WI38 (cell line): Measurements from ENCODE around the gene PTPRR.

Experiments
- H3K4me3 ChIP-seq: 2 replicates; pipeline ENCODE4 v1.5.1; 2011; ENCODE audit warnings: low read depth, mild to moderate bottlenecking, control low read depth, low read length
- TF ChIP-seq, protein P1 (sequence below): IDR thresholded peaks from 2 replicates; pipeline ENCODE4 v1.5.1; 2012; ENCODE audit warnings: low read depth, mild to moderate bottlenecking, control low read depth, low read length

The PTPRR gene

DNA sequence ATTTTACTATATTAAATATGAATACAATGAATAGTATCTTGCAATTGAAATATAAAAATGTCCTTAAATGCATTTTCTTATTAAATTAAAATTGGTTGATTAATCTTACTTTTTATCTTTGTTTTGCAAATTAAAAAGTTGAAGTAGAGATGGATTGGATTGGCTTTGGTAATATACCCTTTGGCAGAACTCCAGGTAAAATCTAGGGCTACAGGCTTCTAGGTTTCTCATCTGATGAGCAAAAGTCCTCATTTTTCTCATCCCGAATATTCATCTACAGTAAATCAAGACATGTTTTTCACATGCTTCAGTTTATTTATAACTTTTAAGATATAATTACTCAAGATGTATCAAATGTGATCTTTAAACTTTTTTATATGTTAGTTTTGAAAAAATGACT, 2.2 kb downstream of the PTPRR start:
- TF ChIP-seq, protein P1, sequence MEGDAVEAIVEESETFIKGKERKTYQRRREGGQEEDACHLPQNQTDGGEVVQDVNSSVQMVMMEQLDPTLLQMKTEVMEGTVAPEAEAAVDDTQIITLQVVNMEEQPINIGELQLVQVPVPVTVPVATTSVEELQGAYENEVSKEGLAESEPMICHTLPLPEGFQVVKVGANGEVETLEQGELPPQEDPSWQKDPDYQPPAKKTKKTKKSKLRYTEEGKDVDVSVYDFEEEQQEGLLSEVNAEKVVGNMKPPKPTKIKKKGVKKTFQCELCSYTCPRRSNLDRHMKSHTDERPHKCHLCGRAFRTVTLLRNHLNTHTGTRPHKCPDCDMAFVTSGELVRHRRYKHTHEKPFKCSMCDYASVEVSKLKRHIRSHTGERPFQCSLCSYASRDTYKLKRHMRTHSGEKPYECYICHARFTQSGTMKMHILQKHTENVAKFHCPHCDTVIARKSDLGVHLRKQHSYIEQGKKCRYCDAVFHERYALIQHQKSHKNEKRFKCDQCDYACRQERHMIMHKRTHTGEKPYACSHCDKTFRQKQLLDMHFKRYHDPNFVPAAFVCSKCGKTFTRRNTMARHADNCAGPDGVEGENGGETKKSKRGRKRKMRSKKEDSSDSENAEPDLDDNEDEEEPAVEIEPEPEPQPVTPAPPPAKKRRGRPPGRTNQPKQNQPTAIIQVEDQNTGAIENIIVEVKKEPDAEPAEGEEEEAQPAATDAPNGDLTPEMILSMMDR: no peak

DNA sequence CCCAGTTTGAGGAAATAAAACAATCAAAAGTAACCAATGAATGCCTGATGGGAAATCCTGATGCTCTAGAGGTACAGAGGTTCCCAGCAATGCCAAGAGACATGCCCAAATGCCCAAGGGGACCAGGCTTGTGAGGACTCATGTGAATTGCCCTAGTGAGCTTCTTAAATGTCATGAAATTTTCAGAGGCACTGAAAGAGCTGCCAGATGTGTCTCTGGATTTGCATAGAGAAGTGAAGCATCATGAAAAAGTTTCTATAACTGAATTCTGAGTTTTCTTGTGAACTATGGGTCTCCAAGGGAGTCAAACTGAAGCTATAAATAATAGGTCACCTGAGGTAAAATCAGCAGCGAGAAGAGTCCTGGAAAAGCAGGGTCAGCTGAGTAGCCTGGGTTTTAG, 9.9 kb downstream of the PTPRR start:
- no peak overlapping the region for H3K4me3 ChIP-seq
- TF ChIP-seq, protein P1: no peak

More for the DNA sequence above, 2.2 kb downstream of the PTPRR start:
- no peak overlapping the region for H3K4me3 ChIP-seq

DNA sequence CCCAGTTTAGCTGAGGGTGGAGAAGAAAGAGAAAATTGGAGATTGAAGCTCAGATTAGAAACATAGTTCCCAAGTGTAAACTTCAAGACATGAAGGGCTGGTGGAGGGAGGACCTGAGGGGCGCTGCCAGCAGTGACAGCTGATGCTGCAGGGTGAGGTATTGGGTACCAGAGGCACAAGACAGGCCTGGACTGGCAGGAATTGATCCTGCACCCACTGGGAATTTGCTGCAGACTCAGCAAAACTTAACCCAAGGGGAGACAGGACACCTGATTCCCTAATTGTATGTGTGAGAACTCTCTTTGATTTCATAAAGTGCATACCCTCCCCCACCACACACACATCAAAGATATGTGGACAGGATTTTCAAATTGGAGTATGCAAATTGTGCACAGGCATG, 11.6 kb downstream of the PTPRR start:
- TF ChIP-seq, protein P1: no peak
- H3K4me3 ChIP-seq: no peak overlapping the region

DNA sequence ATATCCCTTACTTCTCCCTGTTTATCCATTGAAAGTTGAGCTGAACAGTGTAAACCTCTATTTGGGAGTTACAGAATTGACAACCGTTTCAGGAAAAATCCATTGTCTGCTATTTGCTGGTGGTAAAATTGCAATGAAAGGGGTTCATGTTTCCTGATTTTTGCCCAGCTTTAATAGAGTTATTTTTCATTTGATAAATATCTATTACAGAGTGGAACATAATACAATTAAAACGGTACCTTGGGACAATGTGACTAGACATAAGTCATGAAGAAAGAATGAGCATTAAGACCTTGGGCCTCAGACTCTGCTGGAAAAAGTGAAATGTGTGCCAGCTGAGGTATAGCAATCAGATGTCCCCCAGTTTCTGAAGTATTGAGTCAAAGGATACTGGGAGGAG, 13.1 kb downstream of the PTPRR start:
- H3K4me3 ChIP-seq: no peak overlapping the region
- TF ChIP-seq, protein P1: no peak

DNA sequence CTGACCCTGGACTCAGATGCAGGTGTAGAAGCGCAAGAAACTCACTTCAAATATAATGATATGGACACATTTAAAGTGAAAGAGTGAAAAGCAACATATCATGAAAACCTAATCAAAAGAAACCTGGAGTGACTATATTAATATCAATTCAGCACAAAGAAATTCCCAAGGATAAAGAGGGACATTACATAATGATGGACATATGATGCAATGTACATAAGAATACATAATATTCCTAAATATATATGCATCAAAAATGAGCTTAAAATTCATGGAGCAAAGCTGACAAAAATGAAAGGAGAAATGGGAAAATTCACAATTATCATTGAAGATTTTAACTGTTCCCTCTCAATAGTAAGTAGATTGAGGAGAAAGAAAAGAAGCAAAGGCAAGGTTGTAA, 24.6 kb downstream of the PTPRR start:
- TF ChIP-seq, protein P1: no peak
- no peak overlapping the region for H3K4me3 ChIP-seq

DNA sequence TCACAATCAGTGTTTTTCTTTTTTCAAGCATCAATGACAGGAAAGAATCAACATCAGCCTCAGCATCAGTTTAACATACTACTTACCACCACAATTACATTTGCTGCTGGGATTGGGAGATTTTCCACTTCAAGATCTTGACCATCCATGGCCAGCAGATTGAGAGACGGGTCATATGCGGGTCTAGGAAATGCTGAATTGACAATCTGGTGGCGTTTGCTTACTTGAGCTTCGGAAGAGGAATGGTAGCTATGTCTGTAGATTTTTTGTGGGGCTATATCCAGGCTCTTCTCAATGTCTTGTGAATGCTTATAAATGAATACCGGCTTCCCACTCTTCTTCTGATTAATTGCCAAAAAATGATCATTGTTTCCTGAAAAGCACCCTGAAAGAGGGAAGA, 27.9 kb downstream of the PTPRR start:
- no peak overlapping the region for H3K4me3 ChIP-seq
- TF ChIP-seq, protein P1: no peak

DNA sequence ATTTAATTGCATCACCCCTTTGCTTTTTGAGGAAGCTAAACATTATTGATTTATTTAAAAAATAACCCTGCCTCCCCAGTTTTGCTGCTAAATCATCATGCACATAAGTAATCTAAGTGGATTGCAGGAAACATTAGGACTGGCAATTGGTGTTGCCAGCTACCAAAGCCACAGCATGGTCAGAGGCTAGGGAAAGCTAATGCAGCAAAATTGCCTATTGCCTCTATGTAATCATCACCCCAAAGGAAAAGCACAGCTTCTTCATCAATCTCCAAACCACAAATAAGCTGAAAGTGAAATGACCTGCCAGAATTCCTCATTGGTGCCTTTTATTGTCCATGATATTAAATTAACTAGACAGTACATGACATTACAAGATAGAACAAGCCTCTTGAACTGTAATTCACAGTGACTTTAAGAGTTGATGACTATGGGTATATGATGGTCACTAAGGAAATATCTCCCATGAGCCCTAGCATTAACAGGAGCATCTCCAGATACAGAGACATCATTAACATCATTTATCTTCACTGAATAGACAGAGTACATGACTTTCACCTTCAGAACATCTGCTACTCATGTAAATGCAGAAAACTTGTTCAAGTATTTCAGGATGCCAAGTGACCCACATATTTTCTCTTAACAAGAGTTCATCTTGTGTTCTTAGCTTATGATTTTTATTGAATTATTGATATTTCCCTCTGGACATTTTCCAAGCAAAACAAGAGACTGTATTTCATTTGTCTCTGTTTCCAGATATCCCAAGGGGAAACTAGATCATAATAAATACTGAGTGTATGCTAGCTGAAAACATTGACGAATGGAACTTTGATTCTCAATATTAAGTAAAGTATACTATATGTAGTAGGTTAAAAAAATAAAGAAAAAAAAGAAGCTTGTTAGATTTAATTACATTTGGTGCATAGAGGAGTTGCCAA, 29.4 kb downstream of the PTPRR start:
- TF ChIP-seq, protein P1: no peak
- H3K4me3 ChIP-seq: no peak overlapping the region
